Spleen (tissue), 11 donors: ENCODE results near the gene BCKDK. TPM values are rescaled to one million over a fixed set of nuclear protein-coding genes. Genes with fewer than 3 reads are reported as not detected.

Experiments
- DNase-seq: peaks from one replicate; pipeline ENCODE4 v3.0.0-alpha.2; 2020
- H3K27ac ChIP-seq, 8 donors: fragments of 200-600 bp; sonication (generic) in 7 of 8; 1 replicate in 4 of 8; 2 replicates in 4 of 8; pipeline versions ENCODE4 v1.5.0 to v1.8.0; 2016 to 2021; ENCODE audit warnings: inconsistent platforms in 4 of 8, mild to moderate bottlenecking in 4 of 8, moderate library complexity in 1 of 8
- H3K27me3 ChIP-seq, 7 donors: fragments of 200-600 bp; sonication (generic) in 6 of 7; replicated peaks in 1 of 7; 1 replicate in 4 of 7; 2 replicates in 3 of 7; pipeline versions ENCODE4 v1.5.0 to v1.8.0; 2016 to 2021; ENCODE audit warnings: inconsistent platforms in 3 of 7, mild to moderate bottlenecking in 1 of 7
- H3K36me3 ChIP-seq, 6 donors: fragments of 200-600 bp; sonication (generic) in 5 of 6; 1 replicate in 4 of 6; 2 replicates in 2 of 6; pipeline versions ENCODE4 v1.5.0 to v1.8.0; 2016 to 2021; ENCODE audit warnings: inconsistent platforms in 2 of 6
- H3K4me1 ChIP-seq, 6 donors: fragments of 200-600 bp; sonication (generic) in 5 of 6; 1 replicate in 3 of 6; 2 replicates in 3 of 6; pipeline versions ENCODE4 v1.5.0 to v1.8.0; 2016 to 2021; ENCODE audit warnings: inconsistent platforms in 3 of 6
- H3K4me3 ChIP-seq, 8 donors: fragments of 200-600 bp; sonication (generic) in 7 of 8; 1 replicate in 4 of 8; 2 replicates in 4 of 8; pipeline versions ENCODE4 v1.5.0 to v1.8.0; 2016 to 2021; ENCODE audit warnings: inconsistent platforms in 4 of 8, mild to moderate bottlenecking in 4 of 8, moderate library complexity in 2 of 8
- H3K9me3 ChIP-seq, 8 donors: fragments of 200-600 bp; sonication (generic) in 7 of 8; 1 replicate in 4 of 8; 2 replicates in 4 of 8; pipeline versions ENCODE4 v1.5.0 to v1.8.0; 2016 to 2021; ENCODE audit warnings: inconsistent platforms in 4 of 8
- POLR2A ChIP-seq, 3 donors: fragments of 450-650 bp; IDR thresholded peaks; one replicate each; pipeline ENCODE4 v1.5.1; 2017; ENCODE audit warnings: antibody characterized with exemption in 3 of 3, mild to moderate bottlenecking in 1 of 3
- POLR2AphosphoS5 ChIP-seq, 3 donors: sonication (generic); formaldehyde crosslinking; IDR thresholded peaks; one replicate each; pipeline ENCODE4 v1.5.1; 2017; ENCODE audit warnings: antibody characterized with exemption in 3 of 3
- WGBS, 5 donors: extraction: QIAGEN DNeasy Blood & Tissue Kit in 3 of 5; methylation state at CpG; one replicate each; pipeline versions ENCODE4 v1.1.5 to v1.1.7; 2013 to 2018; 5-methylcytosine and 5-hydroxymethylcytosine counted together
- intact Hi-C: fragments of 100-400 bp; cut with DNase I; formaldehyde crosslinking; loops from one replicate; pipeline ENCODE4 v1.15.0; 2023; ENCODE audit warnings: low total_unique reads
- polyA plus RNA-seq, 3 donors: library from polyadenylated mRNA; stranded (reverse); fragments of 200-250 nt; gene quantifications; one replicate each; pipeline ENCODE4 v1.2.1, GENCODE V29; 2013
- total RNA-seq, 7 donors: library from RNA; depleted of rRNA in 3 of 7; stranded (reverse); fragments of >200 nt in 3 of 7; fragmentation: NEBNext Ultra II Directional in 4 of 7; extraction: Animal tissue kit (Norgen Biotek cat#: 25700) in 4 of 7; gene quantifications; one replicate each; pipeline versions ENCODE4 v1.1.0 to v1.2.1, GENCODE V29; 2016 to 2021
- TF ChIP-seq, protein P1 (sequence below), 11 experiments: fragments of 200-600 bp in 7 of 11; fragments of 450-650 bp in 4 of 11; sonication (generic) in 4 of 11; IDR thresholded peaks in 8 of 11; conservative IDR thresholded peaks in 3 of 11; 1 replicate in 7 of 11; 2 replicates in 4 of 11; pipeline versions ENCODE4 v1.4.0 to v1.8.0; 2016 to 2021; ENCODE audit warnings: antibody characterized with exemption in 11 of 11, inconsistent platforms in 4 of 11, mild to moderate bottlenecking in 1 of 11
- donor health status: healthy with polysubstance abuse.
- donor health status: DM: no; HTN: no; CAD: no; lungs with moderate emphysema.
- donor health status: DM: no; HTN: no; CAD: no.
- donor health status: Bipolar disorder and iron deficiency.
- donor health status: healthy.
- donor health status: DM: no; HTN: no; CAD: no.
- donor health status: DM: yes; HTN: yes; CAD: no.

Gene BCKDK
- total and polyA plus RNA-seq, 10 donors: 15.0 to 55.7 (median 39.0) TPM

DNA sequence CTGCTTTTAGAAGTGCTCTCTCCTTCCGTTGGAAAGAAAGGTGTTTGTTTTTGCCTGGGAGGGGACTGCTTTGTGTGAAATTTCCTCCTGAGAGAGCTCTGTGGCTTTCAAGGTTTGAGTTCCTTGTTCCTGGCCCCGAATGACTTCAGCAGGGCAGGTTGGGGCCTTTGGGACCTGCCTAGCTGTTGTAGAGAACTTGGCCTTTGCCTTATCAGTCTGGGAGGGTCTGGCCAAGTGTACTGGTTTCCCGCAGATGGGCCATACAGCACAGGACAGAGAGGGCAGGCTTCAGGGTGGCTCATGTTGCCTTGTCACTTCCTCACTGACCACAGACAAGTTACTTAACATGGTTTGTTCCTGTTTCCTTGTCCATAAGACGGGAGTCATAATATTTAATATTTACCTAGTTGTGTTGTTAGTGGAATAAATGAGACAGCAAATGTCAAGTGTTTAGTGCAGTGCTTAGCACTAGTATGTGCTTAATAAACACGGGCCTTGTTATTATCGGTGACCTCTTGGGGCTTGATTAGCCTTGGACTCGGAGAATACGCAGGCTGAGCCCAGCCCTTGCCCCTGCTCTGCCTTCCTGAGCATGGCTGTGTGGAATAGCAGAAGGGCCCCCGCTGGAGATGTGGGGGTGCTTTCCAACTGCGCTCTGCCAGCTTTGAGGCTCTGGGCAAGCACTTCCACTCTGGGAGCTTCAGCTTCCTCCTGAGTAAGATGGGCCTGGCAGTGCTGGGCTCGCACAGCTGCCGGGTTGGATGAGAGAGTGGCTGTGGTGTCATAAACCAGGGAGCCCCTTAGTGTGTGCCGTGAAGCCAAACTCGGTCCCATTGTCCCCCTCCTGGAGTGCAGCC lies 20.8 kb downstream of the BCKDK start:
- TF ChIP-seq POLR2A (IDR thresholded peaks at IDR 0.05): no peak
- TF ChIP-seq POLR2AphosphoS5 (IDR thresholded peaks at IDR 0.05): peak in 2 of 3 donors; percentile 57 to 80
- TF ChIP-seq, protein P1, sequence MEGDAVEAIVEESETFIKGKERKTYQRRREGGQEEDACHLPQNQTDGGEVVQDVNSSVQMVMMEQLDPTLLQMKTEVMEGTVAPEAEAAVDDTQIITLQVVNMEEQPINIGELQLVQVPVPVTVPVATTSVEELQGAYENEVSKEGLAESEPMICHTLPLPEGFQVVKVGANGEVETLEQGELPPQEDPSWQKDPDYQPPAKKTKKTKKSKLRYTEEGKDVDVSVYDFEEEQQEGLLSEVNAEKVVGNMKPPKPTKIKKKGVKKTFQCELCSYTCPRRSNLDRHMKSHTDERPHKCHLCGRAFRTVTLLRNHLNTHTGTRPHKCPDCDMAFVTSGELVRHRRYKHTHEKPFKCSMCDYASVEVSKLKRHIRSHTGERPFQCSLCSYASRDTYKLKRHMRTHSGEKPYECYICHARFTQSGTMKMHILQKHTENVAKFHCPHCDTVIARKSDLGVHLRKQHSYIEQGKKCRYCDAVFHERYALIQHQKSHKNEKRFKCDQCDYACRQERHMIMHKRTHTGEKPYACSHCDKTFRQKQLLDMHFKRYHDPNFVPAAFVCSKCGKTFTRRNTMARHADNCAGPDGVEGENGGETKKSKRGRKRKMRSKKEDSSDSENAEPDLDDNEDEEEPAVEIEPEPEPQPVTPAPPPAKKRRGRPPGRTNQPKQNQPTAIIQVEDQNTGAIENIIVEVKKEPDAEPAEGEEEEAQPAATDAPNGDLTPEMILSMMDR (IDR thresholded peaks at IDR 0.05 in 8 of 11, conservative IDR thresholded peaks at IDR 0.05 in 3 of 11): peak in 1 of 11 experiments; percentile 12
- peak; percentile 85 for DNase-seq
- intact Hi-C loops: no loop called here
- no peaks in the 10 kb centered on the region for H3K9me3 ChIP-seq
- H3K4me1 ChIP-seq: peaks cover 0 to 60% (median 22%) of the 10 kb centered on the region in 6 donors
- H3K36me3 ChIP-seq: peaks cover 0 to 95% (median 62%) of the 10 kb centered on the region in 6 donors
- H3K4me3 ChIP-seq: peak overlapping the region in 1 of 8 donors; percentile 55
- H3K27me3 ChIP-seq: no peaks in the 10 kb centered on the region
- peak overlapping the region; percentile 60 to 99 (median 91) for H3K27ac ChIP-seq
- 35 to 62% (median 52%) methylated on average over 14 of the region's 14 CpGs for WGBS, 5 donors

DNA sequence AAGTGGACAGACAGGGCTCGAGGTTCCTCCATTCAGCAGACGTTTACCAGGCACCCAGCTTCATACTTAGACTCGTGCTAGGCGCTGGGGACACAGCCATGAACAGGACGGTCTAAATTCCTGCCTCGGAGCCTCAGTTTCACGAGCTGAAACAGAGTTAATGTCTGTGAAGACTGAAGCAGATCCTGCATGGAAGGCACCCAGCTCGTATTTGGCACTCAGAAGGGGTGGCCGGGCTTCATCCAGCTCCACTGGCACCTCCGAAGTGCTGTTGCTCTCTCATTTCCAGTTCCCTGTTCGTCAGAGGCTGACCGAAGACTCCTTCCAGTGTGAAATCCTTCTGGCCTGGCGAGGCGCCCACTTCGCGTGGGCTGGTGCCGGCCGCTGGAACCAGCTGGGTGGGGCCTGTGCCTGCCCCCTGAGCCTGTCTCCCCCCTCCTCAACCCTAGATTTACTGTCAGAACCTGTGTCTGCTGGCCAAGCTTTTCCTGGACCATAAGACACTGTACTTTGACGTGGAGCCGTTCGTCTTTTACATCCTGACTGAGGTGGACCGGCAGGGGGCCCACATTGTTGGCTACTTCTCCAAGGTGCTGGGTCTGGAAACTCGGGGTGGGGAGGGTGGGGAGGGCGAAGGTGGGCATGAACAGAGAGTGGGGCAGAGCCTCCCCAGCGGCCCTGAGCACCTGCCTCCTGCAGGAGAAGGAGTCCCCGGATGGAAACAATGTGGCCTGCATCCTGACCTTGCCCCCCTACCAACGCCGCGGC lies 21.6 kb downstream of the BCKDK start:
- intact Hi-C loops: no loop called here
- peaks cover 0 to 87% (median 57%) of the 10 kb centered on the region in 6 donors for H3K36me3 ChIP-seq
- TF ChIP-seq POLR2A (IDR thresholded peaks at IDR 0.05): no peak
- peak in 2 of 3 donors; percentile 36 to 66 for TF ChIP-seq POLR2AphosphoS5 (IDR thresholded peaks at IDR 0.05)
- DNase-seq: peak; percentile 83
- H3K4me3 ChIP-seq: peak overlapping the region in 1 of 8 donors; percentile 55
- H3K4me1 ChIP-seq: peaks cover 0 to 68% (median 27%) of the 10 kb centered on the region in 6 donors
- no peaks in the 10 kb centered on the region for H3K27me3 ChIP-seq
- 44 to 68% (median 53%) methylated on average over 23 to 29 of the region's 29 CpGs for WGBS, 5 donors
- H3K9me3 ChIP-seq: no peaks in the 10 kb centered on the region
- peak overlapping the region; percentile 60 to 99 (median 91) for H3K27ac ChIP-seq

GRCh38 chr16:31130336-31130891 lies 22.2 kb downstream of the BCKDK start:
- peak overlapping the region in 1 of 8 donors; percentile 55 for H3K4me3 ChIP-seq
- intact Hi-C loops: no loop called here
- no peaks in the 10 kb centered on the region for H3K27me3 ChIP-seq
- peaks cover 0 to 81% (median 53%) of the 10 kb centered on the region in 6 donors for H3K36me3 ChIP-seq
- peak overlapping the region in 7 of 8 donors; percentile 85 to 99 (median 91) for H3K27ac ChIP-seq
- no peaks in the 10 kb centered on the region for H3K9me3 ChIP-seq
- TF ChIP-seq POLR2A (IDR thresholded peaks at IDR 0.05) (no peak), POLR2AphosphoS5 (IDR thresholded peaks at IDR 0.05) (peak in 2 of 3 donors; percentile 5 to 41)
- TF ChIP-seq, protein P1 (IDR thresholded peaks at IDR 0.05 in 8 of 11, conservative IDR thresholded peaks at IDR 0.05 in 3 of 11): no peak
- peak; percentile 90 for DNase-seq
- 56 to 82% (median 78%) methylated on average over 7 to 10 of the region's 10 CpGs for WGBS, 5 donors
- H3K4me1 ChIP-seq: peaks cover 0 to 75% (median 29%) of the 10 kb centered on the region in 6 donors

DNA sequence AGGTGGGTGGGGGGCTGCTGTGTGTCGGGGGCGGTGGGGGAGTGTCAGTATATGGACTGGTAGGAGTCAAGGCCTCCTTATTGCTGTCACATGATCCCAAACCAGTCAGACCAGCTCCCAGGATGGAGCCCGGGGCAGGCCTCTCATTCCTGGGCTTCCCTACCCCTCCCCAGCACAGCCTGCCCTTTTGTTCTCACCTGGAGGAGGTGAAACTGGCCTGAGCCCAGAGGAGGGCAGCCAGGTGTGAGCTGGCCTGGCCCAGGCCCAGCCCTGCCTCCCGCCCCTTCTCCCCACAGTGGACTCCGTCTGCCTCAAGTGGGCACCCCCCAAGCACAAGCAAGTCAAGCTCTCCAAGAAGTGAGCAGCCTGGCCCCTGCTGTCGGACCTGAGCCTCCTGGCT lies 22.7 kb downstream of the BCKDK start:
- WGBS, 5 donors: 88 to 98% (median 90%) methylated on average over 5 to 6 of the region's 6 CpGs
- peak overlapping the region in 4 of 8 donors; percentile 91 to 99 (median 92) for H3K27ac ChIP-seq

More for the DNA sequence above, 22.7 kb downstream of the BCKDK start:
- Histone ChIP-seq H3K4me1 (peaks cover 0 to 75% (median 30%) of the 10 kb centered on the region in 6 donors), H3K36me3 (peaks cover 0 to 76% (median 53%) of the 10 kb centered on the region in 6 donors), H3K9me3 (no peaks in the 10 kb centered on the region), H3K27me3 (no peaks in the 10 kb centered on the region), H3K4me3 (peak overlapping the region in 1 of 8 donors; percentile 55)
- intact Hi-C loops: no loop called here
- TF ChIP-seq, protein P1 (IDR thresholded peaks at IDR 0.05 in 8 of 11, conservative IDR thresholded peaks at IDR 0.05 in 3 of 11): no peak
- TF ChIP-seq POLR2AphosphoS5 (IDR thresholded peaks at IDR 0.05): no peak
- no peak for TF ChIP-seq POLR2A (IDR thresholded peaks at IDR 0.05)
- DNase-seq: no peak
